ENCODE results near the gene CD300A.

- no peak for TF ChIP-seq CTCF (conservative IDR thresholded peaks at IDR 0.05 in 1 of 2, IDR thresholded peaks at IDR 0.05 in 1 of 2; ENCODE audit: low read depth in 1 of 2, low read length in 2 of 2)
- no peak for TF ChIP-seq EZH2 (IDR thresholded peaks at IDR 0.05; ENCODE audit: low read length, missing control alignments)
Measured at GRCh38 chr17:74521701-74522201, 55.3 kb downstream of the CD300A start.
